GM18508 (cell line): ENCODE results near the gene CCDC43.
"Not testable (repeated sequence)": the region's sequence is repeated elsewhere in the genome, so short reads cannot be mapped to it uniquely, and the experiment has no call there.

Experiments
- ATAC-seq: cut with Tn5 transposase; IDR thresholded peaks from one replicate; pipeline ENCODE4 v1.9.1; 2021; ENCODE audit warnings: moderate number of reproducible peaks; ENCODE audit not compliant: insufficient read depth, unreplicated experiment

The CCDC43 gene

DNA sequence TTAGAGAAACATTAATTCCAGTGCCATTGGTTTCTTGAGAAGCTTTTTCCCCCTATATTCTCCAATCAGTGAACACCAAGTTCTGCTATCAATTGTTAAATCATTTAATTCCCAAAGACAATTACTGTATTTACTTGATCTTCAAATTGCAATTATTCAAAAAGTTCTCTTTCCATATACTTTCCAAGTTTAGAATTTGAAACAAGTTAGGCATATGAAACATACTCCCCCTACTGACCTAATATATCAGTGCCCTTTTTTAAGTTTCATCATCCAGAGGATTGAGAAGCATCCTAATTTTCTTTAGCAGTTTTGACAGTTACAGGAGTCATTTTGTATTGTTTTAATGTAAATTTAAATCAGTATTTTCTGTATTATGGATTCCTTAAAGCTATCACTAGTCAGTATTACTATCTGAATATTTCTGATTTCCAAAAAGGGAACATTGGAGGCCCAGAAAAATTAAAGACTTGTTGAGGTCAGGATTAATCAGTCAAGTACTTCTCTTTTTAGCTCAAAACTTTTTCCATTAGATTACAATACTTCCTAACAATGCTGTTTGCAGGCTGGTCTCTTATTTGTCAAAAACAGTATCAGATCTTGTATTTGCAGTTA, 17.0 kb downstream of the CCDC43 start:
- ATAC-seq: no peak

GRCh38 chr17:44666006-44666405, 23.6 kb downstream of the CCDC43 start:
- no peak for ATAC-seq

DNA sequence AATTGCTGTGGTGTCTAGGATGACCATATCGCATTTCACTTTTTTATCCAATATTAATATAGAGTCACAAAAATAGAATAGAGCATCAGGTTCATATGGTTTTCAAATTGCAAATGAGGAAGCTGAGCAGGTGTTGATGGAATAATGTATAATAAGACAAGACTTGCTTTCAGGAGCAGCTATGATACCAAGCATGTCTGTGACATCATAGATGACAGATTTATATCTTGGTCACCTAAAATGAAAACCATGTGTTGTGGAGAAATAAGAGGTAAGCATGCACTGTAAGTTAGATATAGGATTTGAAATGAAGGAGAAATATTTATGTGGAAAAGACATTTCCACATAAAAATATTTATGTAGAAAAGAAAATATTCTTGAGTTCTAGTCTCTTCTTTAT, 24.7 kb downstream of the CCDC43 start:
- no peak for ATAC-seq

- no peak for ATAC-seq
Measured at GRCh38 chr17:44663095-44663494, 26.5 kb downstream of the CCDC43 start.

DNA sequence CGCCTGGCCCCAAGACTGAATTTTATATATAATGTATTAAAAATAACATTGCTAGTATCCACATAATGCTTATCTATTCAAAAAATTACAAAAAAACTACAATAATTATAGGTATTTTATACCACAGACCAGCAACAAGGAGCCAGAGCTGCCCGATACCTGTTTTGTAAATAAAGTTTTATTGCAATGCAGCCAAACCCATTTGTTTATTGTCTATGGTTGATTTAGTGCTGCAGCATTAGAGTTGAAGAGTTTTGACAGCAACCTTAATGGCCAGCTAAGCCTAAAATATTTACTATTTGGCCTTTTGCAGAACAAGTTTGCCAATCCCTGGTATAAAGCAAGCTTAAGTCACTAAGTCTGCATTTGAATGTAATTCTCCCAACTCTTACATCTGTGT, 27.7 kb downstream of the CCDC43 start:
- ATAC-seq: no peak

GRCh38 chr17:44655983-44656710, 33.4 kb downstream of the CCDC43 start, which contains the start of gene MEIOC:
Gene MEIOC, plus strand, starts transcription at chr17:44656468. Its CDS starts 146 bp downstream, at chr17:44656614.
- ATAC-seq: no peak

DNA sequence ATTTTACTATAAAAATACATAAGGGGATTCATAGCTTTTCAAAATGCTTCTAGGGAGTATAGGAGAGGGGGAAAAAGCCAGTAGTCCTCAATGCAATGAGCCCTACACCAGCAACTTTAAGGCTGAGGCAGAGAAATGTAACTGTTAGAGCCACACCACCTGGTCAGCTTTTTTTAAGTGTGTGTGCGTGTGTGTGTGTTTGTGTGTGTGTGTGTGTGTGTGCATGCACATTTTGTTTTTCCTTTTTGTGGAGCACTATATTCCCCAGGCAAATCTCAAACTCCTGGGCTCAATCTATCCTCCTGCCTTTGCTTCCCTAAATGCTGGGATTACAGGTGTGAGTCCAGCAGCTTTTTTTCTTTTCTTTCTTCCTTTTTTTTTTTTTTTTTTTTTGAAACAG, 35.6 kb downstream of the CCDC43 start:
- no peak for ATAC-seq

DNA sequence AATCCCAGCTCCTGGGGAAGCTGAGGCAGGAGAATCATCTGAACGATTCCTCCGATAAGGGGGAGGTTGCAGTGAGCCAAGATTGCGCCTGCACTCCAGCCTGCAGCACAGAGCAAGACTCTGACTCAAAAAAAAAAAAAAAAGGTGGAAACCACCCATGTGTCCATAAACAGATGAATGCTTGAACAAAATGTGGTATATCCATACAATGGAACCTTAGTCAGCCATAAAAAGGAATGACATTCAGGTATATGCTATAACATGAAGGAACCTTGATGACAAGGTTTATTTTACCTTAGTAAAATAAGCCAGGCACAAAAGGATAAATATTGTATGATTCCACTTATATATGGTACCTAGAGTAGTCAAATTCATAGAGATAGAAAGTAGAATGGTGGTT, 36.2 kb downstream of the CCDC43 start:
- ATAC-seq: no peak

DNA sequence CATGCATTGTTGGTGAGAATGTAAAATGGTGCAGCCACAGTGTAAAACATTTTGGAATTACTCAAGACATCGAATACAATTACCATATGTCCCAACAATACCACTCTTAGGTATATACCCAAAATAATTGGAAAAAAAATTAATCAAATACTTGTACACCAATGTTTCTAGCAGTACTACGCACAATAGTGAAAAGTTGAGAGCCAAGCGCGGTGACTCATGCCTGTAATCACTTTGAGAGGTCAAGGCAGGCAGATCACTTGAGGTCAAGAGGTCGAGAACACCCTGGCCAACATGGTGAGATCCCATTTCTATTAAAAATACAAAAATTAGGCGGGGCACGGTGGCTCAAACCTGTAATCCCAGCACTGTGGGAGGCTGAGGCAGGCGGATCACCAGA, 36.8 kb downstream of the CCDC43 start:
- ATAC-seq: no peak

DNA sequence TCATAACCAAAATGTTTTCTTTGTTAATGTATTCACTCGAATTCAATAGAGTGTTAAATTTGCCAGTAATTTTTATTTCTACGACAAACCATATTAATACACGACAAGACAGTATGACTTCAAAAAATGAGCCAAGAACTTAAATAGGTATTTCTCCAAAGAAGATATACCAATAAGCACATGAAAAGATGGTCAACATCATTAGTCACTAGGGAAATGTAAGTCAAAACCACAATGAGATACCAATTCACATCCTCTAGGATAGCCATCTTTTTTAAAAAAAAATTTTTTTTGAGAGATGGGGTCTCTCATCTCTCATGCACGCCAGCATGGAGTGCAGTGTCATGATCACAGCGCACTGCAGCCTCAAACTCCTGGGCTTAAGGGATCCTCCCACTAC, 38.3 kb downstream of the CCDC43 start:
- no peak for ATAC-seq

- ATAC-seq: no peak
Measured at GRCh38 chr17:44648963-44649362, 40.6 kb downstream of the CCDC43 start.

- ATAC-seq: no peak
Measured at GRCh38 chr17:44647736-44648135, 41.8 kb downstream of the CCDC43 start.

- ATAC-seq: no peak
Measured at GRCh38 chr17:44646280-44646679, 43.3 kb downstream of the CCDC43 start.

DNA sequence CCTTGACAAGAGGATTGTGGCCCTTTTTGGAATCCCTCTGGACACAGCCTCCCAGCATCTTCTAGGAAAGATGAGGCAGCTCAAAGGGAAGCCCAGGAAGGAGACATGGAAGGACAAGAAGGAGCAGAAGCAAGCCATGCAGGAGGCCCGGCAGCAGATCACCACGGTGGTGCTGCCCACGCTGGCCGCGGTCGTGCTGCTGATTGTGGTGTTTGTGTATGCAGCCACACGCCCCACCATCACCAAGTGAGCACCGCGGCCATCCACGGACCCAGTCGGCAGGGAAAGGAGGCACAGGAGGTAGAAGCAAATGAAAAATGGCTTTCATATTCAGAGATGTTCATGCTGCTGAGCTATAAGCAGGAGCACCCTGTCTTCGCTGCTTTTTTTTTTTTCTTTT, 44.2 kb downstream of the CCDC43 start:
- no peak for ATAC-seq

DNA sequence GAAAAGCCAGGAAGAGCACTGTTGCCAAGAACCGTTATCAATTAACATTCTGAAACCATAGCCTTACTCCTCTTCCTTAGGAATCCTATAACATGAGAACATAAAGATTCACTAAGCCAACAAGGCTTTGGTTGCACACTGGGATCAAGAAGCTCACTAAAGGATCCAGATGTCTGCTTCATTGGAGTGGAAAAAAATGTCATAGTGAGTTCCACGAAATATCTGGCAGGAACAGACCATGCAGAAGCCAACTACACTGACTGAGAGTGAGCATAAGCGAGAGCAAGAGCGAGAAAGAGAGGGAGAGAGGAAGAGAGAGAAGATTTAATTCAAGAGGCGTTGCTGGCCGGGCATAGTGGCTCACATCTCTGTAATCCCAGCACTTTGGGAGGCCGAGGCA, 46.7 kb downstream of the CCDC43 start:
- no peak for ATAC-seq

GRCh38 chr17:44637066-44637465, 52.5 kb downstream of the CCDC43 start:
- no peak for ATAC-seq

GRCh38 chr17:44636562-44636961, 53.0 kb downstream of the CCDC43 start:
- ATAC-seq: no peak

DNA sequence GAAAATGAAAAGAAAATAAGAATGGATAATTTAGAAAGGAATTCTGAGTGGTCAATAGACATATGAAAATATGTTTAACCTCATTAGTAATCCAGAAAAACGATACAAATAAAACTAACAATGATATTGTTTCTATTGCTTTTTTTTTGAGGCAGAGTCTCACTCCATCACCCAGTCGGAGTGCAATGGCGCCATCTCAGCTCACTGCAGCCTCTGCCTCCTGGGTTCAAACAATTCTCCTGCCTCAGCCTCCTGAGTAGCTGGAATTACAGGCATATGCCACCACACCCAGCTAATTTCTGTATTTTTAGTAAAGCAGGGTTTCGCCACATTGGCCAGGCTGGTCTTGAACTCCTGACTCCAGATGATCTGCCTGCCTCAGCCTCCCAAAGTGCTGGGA, 55.2 kb downstream of the CCDC43 start:
- ATAC-seq: not testable (repeated sequence)

- no peak for ATAC-seq
Measured at GRCh38 chr17:44633998-44634397, 55.6 kb downstream of the CCDC43 start.

DNA sequence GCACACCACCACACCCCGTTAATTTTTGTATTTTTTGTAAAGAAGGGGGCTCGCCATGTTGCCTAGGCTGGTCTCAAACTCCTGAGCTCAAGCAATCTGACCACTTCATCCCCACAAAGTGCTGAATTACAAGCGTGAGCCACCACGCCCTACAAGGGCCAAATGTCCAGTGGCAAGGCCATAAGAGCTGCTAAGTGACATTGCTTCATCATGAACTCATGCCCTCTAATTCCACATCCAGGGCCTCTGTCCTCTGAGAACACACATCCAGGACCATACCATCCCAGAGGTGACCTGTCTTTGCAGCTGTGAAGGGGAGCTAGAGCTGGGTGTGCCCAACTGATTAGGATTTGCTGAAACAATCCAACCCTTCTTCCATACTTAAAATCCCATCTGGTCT, 58.9 kb downstream of the CCDC43 start:
- no peak for ATAC-seq

DNA sequence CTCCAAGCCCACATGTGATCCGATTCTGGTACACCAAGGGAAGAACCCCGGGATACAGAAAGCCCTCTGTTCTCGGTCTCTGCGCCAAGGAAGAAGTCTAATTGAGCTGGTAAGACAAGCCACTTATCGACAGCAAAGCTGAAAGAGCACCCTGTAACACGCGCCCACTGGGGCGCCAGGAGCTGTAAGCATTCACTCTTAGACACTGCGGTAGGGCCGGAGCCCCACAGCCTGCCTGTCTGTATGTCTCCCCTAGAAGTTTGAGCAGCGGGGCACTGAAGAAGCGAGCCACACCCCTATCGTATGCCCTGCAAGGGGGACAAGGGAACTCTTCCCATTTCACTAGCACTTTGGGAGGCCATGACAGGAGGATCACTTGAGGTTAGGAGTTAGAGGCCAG, 60.3 kb downstream of the CCDC43 start:
- ATAC-seq: no peak
